DMS114 treated with DMSO at 0.1 percent for 48 hours (cell line): Measurements from ENCODE around the gene SYMPK.

Source experiments
- DNase-seq: peaks from one replicate; lab custom pipeline; 2025; ENCODE audit not compliant: unreplicated experiment; lab: John Stamatoyannopoulos, UW

Gene SYMPK

DNA sequence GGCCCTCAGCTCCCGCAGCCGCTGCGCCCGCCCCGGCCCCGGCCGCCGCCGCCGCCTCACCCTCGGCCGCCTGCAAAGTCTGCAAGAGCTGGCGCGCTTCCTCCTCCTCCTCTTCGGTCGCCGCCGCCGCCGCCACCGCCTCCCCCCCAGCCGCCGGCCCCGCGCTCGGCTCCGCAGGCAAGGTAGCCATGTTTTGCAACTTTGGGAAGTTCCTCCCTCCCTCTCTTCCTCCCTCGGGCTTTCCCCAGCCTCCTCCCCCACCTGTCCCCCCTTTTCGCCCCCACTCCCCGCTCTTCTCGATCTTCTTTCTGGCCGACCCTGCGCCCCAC, 94.3 kb downstream of the SYMPK start:
- DNase-seq, result no peak

DNA sequence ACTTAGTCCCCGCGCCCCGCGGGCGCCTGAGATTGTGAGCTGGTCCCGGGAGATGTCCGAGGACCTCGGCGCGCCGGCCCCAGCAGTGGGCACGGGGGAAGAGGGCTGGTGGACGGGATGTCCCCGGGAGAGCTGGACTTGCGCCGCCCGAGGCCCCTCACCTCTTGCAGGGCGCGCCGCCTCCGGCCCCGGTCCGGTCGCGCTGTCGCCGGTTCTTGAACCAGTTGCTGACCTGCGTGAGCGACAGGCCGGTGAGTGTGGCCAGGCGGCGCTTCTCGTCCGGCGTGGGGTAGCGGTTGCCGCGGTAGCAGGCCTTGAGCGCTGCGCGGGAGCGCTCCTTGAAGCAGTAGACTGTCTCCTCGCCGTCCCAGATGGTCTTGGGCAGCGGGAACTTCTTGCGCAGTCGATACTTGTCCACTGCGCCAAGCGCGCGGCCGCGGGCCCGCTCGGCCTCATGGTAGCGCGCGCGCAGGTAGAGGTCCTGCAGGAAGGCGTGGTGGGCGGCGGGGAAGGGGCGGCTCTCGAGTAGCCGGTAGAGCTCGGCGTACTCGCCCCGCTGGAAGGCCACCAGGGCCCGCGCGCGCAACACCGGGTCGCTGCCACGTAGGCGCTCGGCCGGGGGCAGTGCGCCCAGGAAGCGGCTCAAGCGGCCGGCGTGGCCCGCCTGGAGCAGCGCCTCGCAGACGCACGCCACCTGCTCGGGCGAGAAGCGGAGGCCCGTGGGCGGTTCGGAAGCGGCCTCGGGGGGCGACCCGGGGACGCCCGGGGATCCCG, 94.9 kb downstream of the SYMPK start:
- no peak for DNase-seq

DNA sequence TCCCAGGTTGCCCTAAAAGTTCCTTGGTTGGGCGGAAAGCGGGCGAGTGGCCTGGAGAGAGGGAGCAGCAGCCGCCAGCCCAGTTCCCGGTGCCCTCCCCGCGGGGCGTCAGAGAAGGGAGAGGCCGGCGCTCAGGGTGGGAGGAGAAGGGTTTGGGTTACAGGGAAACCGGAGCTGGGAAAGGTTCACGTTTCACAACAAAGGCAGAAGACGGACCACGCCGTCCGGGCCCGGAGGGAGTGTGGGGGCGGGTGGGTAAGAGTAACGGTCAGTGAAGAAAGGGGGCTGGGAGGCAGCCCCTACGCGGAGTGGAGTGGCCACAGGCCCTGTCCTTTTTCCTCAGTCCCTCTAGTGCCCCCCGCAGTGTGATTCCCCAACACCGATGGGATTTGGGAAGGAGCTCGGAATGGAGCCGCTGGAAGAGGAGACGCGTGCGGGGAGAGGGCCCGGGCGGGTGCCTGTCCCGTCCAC, 95.5 kb downstream of the SYMPK start:
- peak; percentile 18 for DNase-seq

DNA sequence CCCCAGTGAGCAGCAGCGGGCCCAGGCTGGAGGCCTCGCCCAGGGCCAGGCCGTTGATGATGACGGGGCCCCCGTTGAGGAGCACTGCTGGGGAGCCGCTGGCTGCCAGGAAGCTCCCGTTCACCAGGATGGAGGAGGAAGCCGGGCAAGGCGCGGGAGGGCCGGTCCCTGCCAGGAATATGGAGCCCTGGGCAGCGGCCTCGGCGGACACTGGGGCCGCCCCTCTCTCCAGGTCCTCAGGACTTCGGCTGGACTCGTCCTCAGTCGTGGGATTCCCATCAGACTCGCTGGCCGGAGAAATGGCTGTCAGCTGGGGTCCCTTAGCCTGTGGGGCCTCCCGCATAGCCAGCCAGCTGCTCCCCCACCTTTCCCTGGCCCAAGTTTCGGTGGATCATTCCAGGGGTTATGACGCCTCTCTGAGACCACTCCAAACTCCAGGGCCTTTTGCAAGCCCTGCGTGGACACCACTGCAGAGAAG, 96.0 kb downstream of the SYMPK start:
- no peak for DNase-seq

DNA sequence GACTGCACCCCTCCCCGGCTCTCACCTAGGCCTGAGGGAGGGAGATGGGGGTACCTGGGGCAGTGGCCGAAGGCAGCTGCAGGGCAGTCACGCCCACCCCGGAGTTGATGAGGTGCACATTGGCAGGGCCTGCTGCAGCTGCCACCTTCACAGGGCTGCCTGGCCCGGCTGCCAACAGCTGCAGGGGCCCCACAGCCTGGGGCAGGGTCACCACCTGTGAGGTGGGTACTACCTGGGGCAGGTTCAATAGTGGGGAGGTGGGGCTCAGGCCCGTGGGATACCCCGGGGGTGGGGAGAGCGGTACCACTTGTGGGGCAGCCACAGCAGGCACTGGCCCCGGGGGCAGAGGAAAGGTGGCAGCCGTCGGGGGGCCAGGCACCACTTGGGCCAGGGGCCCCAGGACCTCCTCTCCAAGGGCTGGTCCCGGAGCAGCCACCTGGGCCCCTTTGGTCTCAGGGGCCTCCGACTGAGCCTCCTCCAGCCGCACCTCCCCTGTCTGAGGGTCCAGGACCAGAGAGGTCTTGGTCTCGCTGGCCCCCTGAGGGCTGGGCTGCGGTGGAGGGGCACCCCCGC, 96.6 kb downstream of the SYMPK start:
- no peak for DNase-seq

DNA sequence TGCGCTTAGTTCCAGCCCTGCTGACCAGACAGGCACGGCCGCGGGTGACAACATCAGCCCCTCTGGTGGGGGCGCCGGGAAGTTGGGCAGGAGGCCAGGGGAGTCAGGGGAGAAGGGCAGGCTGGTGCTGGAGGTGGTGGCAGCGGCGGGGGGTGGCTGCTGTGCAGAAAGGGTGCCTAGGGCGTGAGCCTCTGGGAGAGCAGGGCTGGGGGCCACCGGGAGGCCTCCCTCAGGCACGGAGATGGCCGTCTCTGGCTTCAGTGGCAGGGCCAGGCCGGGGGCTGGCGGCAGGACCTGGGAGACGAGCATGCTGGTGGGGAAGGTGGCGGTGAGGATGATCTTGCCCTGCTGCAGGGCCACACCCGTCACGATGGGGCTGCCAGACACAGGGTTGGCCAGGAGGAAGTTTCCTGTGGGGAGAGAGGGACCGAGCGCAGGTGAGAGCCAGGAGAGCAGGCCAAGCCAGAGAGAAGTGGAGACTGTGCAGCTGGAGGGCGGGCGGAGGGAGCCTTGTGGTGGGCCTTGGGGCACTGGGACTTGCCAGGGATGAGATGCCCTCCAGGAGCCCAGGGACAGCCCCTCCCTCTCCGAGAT, 97.1 kb downstream of the SYMPK start:
- no peak for DNase-seq
